ENCODE data around the gene DROSHA. TPM values are rescaled to one million over a fixed set of nuclear protein-coding genes. Genes with fewer than 3 reads are reported as not detected.

DROSHA gene
- total and polyA plus RNA-seq, 2 experiments from 2014 or later, result 25.3 to 40.8 TPM

- Histone ChIP-seq H3K4me1 (ENCODE audit: insufficient read depth) (no peaks in the 10 kb centered on the region), H3K4me2 (no peak overlapping the region), H3K27me3 (no peaks in the 10 kb centered on the region), H3K36me3 (replicated peaks; ENCODE audit: insufficient read depth, low read depth) (no peaks in the 10 kb centered on the region), H3K27ac (no peak overlapping the region), H3K9me3 (ENCODE audit: low read depth) (no peaks in the 10 kb centered on the region), H3K79me2 (no peaks in the 10 kb centered on the region), H3K4me3 (no peak overlapping the region), H2AFZ (no peak overlapping the region), H3K9me2 (replicated peaks; ENCODE audit: insufficient read depth) (no peaks in the 10 kb centered on the region), H4K20me1 (ENCODE audit: insufficient read depth, poor library complexity, severe bottlenecking) (no peaks in the 10 kb centered on the region)
- TF ChIP-seq EZH2 (IDR thresholded peaks at IDR 0.05; ENCODE audit: borderline replicate concordance) (no peak), CTCF (IDR thresholded peaks at IDR 0.05; ENCODE audit: poor library complexity) (no peak), EZH2phosphoT487 (IDR thresholded peaks at IDR 0.05; ENCODE audit: low read depth, severe bottlenecking, unreplicated experiment) (no peak)
- no peak for DNase-seq (ENCODE audit: low spot score)
- WGBS (ENCODE audit: low lambda C conversion rate, missing lambda C conversion rate), result 91% methylated on average over 10 of the region's 10 CpGs
Observed at GRCh38 chr5:31385774-31386537, 145.9 kb downstream of the DROSHA start.

GRCh38 chr5:31383734-31384133 lies 148.2 kb downstream of the DROSHA start:
- TF ChIP-seq EZH2 (IDR thresholded peaks at IDR 0.05; ENCODE audit: borderline replicate concordance) (no peak), CTCF (IDR thresholded peaks at IDR 0.05; ENCODE audit: poor library complexity) (no peak), EZH2phosphoT487 (IDR thresholded peaks at IDR 0.05; ENCODE audit: low read depth, severe bottlenecking, unreplicated experiment) (no peak)
- no peak for DNase-seq (ENCODE audit: low spot score)
- Histone ChIP-seq H3K27me3 (no peaks in the 10 kb centered on the region), H3K36me3 (replicated peaks; ENCODE audit: insufficient read depth, low read depth) (no peaks in the 10 kb centered on the region), H2AFZ (no peak overlapping the region), H3K9me3 (ENCODE audit: low read depth) (no peaks in the 10 kb centered on the region), H3K79me2 (no peaks in the 10 kb centered on the region), H4K20me1 (ENCODE audit: insufficient read depth, poor library complexity, severe bottlenecking) (no peaks in the 10 kb centered on the region), H3K4me1 (ENCODE audit: insufficient read depth) (no peaks in the 10 kb centered on the region), H3K4me3 (no peak overlapping the region), H3K27ac (no peak overlapping the region), H3K9me2 (replicated peaks; ENCODE audit: insufficient read depth) (no peaks in the 10 kb centered on the region), H3K4me2 (no peak overlapping the region)
- 46% methylated on average over 3 of the region's 3 CpGs for WGBS (ENCODE audit: low lambda C conversion rate, missing lambda C conversion rate)

- no peaks in the 10 kb centered on the region for H4K20me1 ChIP-seq (ENCODE audit: insufficient read depth, poor library complexity, severe bottlenecking)
- no peak overlapping the region for H3K27ac ChIP-seq
- WGBS (ENCODE audit: low lambda C conversion rate, missing lambda C conversion rate), result 67% methylated on average over 15 of the region's 15 CpGs
- H2AFZ ChIP-seq, result no peak overlapping the region
- no peak for DNase-seq (ENCODE audit: low spot score)
- no peak overlapping the region for H3K4me3 ChIP-seq
- no peaks in the 10 kb centered on the region for H3K36me3 ChIP-seq (replicated peaks; ENCODE audit: insufficient read depth, low read depth)
- no peaks in the 10 kb centered on the region for H3K79me2 ChIP-seq
- H3K4me2 ChIP-seq, result no peak overlapping the region
- H3K27me3 ChIP-seq, result no peaks in the 10 kb centered on the region
- H3K9me2 ChIP-seq (replicated peaks; ENCODE audit: insufficient read depth), result no peaks in the 10 kb centered on the region
- no peak for TF ChIP-seq EZH2phosphoT487 (IDR thresholded peaks at IDR 0.05; ENCODE audit: low read depth, severe bottlenecking, unreplicated experiment)
- no peak for TF ChIP-seq CTCF (IDR thresholded peaks at IDR 0.05; ENCODE audit: poor library complexity)
- no peak for TF ChIP-seq EZH2 (IDR thresholded peaks at IDR 0.05; ENCODE audit: borderline replicate concordance)
- H3K9me3 ChIP-seq (ENCODE audit: low read depth), result no peaks in the 10 kb centered on the region
- H3K4me1 ChIP-seq (ENCODE audit: insufficient read depth), result peaks cover 11% of the 10 kb centered on the region
Observed at GRCh38 chr5:31382051-31382878, 149.6 kb downstream of the DROSHA start.

Data from hepatocyte (in vitro differentiated cells).